T-helper 1 cell (primary cell): Measurements from ENCODE around the gene ID1.
"Not testable (repeated sequence)": the region's sequence is repeated elsewhere in the genome, so short reads cannot be mapped to it uniquely, and the experiment has no call there.

Experiments
- DNase-seq, 5 donors: peaks; one replicate each; pipeline ENCODE4 v3.0.0-alpha.2; 2012 to 2020

The ID1 gene

DNA sequence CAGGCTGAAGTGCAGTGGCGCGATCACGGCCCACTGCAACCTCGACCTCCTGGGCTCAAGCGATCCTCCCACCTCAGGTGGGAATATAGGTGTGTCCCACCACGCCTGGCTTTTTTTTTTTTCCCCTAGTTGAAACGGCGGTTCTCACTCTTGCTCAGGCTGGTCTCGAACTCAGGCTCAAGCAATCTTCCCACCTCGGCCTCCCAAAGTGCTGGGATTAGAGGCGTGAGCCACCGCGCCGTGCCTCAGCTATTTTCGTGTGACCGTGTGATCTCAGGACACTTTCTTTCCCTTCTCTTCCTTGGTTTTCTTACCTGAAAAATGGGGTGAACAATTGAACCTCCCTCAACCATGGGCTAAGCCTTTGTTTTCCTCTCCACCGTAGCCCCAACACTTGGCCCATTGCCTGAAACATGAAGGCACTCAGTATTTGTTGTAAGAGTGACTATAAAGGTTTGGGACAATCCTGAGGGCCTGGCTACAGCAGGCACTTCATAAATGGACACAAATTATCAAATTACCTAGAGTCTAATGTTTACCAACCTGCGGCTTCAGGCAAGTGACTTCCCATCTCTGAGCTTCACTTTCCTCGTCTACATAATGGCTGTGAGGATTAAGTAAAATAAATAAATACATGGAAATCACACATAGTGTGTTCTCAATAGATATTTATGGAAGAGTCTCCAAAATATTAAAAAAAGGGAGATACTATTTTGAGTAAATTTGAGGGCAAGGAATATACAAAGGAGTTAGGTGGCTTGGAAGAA is 31.4 kb upstream of the ID1 start:
- DNase-seq = no peak

DNA sequence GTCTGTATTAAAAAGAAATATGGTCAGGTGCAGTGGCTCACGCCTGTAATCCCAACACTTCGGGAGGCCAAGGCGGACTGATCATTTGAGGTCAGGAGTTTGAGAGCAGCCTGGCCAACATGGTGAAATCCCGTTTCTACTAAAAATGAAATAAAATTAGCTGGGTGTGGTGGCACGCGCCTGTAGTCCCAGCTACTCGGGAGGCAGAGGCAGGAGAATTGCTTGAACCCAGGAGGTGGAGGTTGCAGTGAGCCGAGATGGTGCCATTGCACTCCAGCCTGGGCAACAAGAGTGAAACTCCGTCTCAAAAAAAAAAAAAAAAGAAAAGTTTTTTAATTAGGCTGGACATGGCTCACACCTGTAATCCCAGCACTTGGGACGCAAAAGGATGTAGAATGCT is 30.1 kb upstream of the ID1 start:
- not testable (repeated sequence) for DNase-seq

DNA sequence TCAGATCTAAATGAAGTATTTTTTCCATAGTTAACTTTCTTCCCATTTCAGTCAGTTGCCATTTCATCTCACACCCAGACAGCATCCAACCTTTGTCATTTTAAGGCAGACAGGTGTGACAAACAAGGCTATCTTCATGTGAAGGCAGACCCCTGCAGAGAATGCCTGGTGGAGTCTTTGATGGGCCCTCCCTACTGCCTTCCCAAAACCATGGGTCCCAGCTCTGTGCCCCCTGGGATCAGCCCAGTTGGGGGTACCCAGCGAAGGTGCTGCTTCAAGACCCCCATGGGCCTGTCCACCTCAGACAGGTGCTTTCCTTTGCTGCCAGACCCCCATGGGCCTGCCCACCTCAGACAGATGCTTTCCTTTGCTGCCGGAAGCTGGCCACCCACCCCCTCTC is 28.3 kb upstream of the ID1 start:
- no peak for DNase-seq

DNA sequence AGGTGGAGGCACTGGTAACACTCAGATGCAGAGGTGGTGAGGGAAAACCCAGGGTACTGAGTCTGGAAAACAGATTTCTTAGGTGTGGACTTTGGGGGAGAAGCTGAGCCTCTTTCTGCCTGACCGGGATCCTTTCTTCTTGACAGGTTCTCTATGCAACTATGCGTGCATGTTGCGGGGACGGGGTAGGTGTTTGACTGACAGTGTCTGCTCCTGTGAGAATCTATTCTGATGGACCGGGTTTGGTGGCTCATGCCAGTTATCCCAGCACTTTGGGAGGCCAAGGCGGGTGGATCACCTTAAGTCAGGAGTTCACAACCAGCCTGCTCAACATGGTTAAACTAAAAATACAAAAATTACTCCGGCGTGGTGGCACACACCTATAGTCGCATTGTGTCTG is 27.9 kb upstream of the ID1 start:
- no peak for DNase-seq

DNA sequence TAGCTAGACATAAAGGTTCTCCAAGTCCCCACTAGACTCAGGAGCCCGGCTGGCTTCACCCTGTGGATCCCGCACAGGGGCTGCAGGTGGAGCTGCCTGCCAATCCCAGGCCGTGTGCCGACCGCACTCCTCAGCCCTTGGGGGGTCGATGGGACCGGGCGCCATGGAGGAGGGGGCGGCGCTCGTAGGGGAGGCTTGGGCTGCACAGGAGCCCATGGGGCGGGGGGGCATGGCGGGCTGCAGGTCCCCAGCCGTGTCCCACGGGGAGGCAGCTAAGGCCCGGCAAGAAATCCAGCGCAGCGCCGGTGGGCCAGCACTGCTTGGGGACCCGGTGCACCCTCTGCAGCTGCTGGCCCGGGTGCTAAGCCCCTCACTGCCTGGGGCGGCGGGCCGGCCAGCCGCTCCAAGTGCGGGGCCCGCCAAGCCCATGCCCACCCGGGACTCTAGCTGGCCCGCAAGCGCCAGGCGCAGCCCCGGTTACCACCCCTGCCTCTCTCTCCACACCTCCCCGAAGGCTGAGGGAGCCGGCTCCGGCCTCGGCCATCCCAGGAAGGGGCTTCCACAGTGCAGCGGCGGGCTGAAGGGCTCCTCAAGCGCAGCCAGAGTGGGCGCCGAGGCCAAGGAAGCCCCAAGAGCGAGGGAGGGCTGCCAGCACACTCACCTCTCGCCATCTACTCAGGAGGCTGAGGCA is 26.5 kb upstream of the ID1 start:
- no peak for DNase-seq

DNA sequence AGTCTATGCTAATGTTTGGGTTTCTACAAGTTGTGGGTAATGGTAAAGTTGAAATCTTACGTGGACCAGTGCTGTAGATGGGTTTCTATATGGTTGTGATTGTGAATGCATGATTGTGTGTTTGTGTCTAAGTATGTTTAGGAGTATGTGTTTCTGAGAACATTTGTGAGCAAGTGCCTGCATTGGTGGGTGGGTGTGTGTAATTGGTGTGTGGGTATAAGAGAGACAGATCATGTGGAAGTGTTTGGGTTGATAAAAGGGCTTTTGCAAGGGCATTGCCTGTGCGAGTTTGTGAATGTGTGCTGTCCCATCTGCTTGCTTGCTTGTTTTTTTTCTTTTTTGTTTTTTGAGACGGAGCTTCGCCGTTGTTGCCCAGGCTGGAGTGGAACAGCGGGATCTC is 25.8 kb upstream of the ID1 start:
- DNase-seq = no peak

DNA sequence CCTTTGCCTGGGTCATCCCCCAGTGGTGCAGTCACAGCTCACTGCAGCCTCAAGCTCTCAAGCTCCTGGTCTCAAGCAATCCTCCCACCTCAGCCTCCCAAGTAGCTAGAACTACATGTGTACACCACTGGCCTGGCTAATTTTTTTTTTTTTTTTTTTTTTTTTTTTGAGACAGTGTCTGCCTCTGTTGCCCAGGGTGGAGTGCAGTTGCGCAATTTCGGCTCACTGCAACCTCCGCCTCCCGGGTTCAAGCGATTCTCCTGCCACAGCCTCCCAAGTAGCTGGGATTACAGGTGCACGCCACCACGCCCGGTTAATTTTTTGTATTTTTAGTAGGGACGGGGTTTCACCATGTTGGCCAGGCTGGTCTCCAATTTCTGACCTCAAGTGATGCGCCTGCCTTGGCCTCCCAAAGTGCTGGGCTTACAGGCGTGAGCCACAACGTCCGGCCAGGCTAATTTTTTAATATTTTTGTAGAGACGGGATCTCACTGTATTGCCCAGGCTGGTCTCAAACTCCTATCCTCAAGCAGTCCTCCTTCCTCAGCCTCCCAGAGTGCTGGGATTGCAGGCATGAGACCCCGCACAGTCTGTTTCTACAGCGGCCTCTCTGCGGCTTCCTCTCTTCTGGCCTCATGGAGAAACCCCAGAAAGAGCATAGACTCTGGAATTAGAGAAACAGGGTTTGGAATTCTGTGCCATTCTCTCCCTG is 25.0 kb upstream of the ID1 start:
- not testable (repeated sequence) for DNase-seq

DNA sequence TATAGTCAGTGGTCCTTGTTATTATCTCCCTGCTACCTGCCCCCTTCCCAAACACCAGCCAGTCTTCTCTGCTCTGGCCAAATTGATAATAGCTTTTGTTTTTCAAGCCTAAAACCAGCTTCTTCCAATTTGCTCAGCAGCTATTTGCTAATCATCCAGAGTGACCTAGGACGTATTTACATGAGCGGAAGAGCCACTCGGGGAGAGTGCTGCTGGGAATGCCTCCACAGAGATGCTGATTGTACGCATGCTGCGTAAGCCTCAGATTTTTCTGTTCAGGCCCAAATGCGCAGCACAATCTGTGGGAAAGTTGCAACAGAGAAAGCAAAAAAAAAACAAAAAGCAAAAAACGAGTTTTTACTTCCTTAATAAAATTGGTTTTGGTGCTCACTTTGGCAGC is 24.4 kb upstream of the ID1 start:
- DNase-seq = no peak

DNA sequence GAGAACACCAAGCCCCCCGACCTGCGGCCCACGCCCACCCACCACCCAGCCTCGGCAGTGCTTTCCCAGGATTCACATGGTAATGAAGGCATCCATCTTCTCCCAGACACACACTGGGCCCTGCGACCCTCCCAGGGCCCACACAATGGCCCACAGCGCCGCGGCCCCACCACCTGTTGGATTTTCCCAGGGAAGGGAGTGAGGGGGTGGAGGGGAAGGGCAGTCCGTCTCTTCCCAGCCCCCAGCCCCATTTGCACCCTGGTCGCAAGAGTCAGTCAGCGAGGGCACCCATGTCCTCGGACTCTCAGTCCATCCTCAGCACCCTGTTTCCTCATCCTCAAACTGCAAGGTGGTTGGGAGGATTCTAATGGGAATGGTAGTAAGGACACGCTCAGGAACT is 23.7 kb upstream of the ID1 start:
- no peak for DNase-seq

DNA sequence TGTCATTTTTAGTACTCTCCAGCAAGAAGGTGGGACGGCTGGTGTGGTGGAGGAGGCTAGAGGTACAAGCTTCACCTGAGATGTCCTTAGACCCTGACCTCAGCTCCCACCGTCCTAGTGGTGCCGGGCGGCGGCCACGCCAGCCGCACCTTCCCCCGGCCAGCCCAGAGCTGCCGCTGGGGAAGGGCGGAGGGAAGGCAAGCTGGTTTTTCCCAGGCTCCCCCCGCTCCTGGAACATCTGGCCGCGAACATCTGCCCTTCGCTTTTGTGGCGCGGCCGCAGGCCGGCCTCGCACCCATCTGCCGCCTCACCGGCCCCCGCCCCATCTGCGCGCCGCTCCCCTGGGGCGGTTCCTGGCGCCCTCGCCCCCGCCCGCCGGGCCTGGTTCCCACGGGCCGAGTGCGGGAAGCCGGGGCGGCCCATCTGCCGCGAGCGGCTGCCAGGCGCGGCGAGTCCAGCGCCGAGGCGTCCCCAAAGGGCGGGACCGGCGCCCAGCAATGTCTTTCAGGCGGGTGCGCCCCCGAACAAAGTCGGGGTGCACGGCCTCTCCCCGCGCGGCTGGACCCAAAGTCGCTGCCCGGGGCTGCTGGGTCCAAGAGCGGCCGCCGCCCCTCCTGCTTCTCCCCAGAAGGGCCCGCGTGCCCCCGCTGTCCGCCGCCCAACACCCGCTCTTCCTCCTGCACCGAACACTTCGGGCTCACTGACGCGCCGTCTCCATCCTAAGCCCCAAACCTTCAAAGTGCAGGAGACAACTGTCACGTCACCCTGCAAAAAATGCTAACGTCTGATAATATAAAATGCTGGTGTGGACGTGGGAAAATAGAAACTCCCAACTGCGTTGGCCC is 17.3 kb upstream of the ID1 start:
- no peak for DNase-seq

DNA sequence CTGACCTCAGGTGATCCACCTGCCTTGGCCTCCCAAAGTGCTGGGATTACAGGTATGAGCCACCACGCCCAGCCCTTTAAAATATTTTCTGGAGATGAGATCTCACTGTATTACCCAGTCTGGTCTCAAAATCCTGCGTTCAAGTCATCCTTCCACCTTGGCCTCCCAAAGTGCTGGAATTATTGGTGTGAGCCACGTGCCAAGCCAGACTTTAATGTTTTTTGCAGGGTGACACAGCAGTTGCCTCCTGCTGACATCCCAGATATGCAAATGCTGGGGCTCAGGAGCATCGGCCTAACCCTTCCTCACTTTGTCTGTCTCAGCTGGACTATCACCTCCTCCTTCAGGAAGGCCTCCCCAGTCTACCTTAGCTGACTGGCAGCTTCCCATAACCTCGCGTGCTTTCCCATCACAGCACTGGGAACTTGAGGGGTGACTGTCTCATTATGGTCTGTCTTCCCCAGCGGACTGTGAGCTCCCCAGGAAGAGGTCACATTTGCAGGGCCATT is 14.3 kb upstream of the ID1 start:
- DNase-seq = no peak

DNA sequence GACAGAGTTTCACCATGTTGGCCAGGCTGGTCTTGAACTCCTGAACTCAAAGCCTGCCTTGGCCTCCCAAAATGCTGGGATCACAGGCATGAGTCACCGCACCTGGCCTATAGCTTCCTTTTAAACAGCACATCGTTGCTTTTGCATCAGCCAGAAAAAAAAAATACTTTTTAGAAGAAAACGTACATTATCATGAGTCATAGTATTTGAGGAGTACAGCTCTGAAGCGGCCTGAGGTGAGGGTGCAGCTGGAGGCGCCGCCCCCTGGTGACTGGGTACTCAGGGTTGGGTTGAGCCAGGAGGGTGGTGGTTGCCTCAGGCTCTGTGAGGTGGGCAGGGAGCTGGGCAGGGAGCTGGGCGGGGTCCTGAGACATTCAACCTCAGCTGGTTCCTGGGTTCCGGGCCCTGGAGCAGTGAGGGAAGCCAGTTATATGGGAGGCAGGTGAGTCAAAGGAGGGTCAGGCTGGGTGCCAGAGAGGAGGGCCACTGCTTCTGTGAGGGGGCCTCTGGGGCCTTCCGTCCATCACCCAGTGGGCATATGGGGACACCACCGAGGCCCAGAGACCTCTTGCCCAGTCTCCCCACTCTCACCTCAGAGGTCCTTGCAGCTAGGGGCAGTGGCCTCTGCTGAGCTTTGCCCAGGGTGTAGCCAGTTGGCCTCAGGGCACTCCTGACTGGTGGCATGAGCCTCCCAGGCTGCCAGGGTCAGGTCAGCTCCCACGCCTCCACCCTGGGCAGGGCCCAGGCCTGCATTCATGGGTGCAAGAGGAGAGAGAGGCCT is 11.7 kb upstream of the ID1 start:
- peak in 1 of 5 donors; percentile 27 for DNase-seq

DNA sequence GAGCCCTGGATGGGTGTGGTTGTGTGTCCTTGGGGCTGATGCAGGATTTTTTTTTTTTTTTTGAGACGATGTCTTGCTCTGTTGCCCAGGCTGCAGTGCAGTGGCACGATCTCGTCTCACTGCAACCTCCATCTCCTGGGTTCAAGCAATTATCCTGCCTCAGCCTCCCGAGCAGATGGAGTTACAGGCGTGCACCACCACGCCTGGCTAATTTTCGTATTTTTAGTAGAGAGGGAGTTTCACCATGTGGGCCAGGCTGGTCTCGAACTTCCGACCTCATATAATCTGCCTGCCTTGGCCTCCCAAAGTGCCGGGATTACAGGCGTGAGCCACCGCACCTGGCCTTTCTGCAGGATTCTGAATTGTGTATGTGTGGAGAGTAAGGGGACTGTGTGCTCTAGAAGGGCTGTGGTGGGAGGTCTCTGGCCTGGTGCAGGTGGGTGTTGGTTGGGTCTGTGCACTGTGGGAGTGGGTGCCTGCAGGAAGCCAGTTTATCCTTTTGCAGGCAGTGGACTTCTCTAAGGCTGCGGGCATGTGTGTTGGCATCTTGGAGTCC is 11.0 kb upstream of the ID1 start:
- DNase-seq = no peak

DNA sequence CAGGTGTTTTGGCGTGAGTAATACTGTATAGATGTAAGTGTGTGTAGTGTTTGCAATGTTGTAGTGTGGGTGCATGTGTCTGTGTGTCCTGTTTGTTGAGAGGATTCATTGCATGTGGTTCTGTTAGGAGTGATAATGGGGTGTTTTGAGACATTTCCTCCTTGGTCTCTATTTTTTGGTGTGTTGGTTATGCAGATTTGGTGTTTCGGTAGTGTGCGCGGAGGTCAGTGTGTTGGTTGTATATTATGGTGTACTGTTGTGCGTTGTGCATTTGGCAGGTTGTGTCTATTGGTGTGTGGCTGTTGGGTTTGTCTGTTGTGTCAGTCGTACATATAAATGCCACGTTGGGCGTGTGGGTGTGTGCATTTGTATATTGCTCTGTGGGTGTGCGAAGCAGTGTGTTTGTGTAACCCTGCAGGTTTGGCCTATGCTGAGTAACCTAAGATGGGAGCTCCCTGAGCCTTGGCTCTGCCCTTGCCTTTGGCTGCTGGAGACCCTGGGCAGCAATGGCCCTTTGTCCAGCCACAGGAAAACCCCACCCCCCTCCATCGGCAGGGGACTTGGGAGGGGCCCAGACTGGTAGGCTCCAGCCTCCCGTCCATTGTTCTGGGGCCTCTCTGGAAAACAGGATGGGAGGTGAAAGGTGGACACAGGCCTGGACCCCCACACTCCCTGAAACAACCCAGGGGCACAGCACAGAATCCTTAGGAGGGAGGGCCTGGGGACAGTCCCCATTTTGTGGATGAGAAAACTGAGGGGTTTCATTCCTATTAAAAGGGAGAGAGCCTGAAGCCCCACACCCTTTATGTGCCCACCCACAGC is 10.3 kb upstream of the ID1 start:
- no peak for DNase-seq

DNA sequence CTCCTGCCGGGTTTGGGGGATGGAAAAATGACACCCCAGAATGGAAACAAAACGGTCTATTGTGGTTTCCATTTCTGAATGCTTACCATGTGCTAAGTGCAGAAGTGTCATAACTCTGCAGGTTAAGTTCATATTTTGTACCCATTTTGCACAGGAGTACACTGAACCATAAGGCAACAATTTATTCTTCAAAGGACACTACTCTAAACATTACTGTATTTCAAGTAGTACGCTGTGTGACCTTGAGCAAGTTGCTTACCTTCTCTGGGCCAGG is 9.8 kb upstream of the ID1 start:
- no peak for DNase-seq

DNA sequence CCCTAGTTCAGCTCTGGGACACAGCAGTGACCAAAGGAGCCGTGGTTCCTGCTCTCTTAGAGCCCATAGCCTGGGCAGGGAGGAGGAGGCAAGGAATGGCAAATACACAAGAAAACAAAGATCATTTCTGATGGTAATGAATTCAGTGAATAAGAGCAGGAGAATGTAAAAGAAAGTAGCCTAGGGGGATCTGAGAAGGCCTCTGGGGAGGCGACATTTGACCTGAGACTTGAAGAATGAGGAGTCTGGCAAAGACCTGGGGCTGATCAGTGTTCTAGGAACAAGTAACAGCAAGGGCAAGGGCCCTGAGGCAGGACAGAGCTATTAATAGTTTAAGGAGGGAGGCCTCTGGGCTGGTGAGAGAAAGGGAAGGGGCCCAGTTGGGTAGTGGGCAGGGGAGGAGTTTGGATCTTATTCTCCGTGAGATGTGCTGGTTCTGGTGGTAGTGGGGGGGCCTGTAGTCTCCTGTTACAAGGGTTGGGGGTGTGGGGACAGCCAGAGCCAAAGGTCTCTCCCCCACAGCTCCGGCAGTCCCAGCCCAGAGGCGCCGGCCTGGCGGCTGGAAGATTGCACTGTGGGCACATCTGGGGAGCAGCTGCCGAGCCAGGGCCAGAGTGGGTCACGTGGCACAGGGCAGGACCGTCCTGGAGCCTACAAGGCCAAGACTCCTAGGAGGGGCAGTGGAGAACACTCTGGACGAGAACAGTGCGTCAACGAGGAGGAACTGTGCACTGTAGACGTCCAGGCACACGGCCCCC is 9.3 kb upstream of the ID1 start:
- no peak for DNase-seq

DNA sequence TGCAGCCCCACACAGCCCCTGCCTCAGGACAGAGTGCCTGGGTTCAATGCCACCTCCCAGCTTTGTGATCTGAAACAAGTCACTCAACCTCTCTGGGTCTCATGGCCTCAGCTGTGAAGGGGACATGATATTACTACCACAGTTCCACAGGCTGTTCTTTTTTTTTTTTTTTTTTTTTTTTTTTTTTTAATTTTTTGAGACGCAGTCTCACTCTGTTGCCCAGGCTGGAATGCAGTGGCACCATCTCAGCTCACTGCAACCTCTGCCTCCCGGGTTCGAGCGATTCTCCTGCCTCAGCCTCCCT is 8.7 kb upstream of the ID1 start:
- DNase-seq = not testable (repeated sequence)

DNA sequence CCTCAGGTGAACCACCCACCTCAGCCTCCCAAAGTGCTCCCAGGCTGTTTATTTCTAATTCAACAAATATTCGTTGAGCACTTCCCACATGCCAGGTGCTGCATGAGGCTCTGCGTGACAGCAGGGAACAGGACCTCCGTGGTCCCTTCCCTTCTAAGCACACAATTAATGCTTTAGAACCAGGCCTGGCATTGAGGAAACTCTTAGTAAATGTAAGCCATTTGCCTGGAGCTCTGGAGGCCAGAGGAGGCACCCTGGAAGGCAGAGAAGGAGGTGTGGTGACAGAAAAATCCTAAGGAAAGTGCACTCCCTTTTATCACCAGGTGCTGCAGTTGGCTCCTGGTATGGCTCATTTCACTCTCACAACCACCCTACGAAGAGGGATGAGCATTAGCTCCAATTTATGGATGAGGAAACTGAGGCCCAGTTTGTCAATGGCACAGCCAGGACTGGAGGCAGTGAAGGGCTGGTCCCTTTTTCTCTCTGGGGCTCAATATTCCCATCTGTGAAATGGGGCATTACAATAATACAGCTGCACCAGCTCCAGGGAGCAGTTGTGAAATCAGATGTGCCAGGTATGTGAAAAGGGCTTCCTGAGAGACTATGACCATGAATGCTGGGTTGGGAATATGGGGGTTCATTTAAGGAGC is 8.1 kb upstream of the ID1 start:
- no peak for DNase-seq

DNA sequence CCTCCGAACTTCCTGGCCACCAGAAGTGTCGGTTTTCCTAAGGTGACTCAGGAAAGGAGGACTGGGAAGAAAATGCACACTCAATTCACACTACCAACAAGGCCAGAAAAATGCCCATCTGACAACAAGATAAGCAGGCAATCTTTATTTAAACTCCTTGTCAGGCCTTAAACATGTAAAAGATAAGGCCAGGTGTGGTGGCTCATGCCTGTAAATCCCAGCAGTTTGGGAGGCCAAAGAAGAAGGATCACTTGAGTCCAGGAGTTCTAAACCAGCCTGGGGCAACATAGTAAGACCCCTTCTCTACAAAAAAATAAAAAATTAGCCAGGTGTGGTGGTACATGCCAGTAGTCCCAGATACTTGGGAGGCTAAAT is 7.6 kb upstream of the ID1 start:
- DNase-seq = no peak

DNA sequence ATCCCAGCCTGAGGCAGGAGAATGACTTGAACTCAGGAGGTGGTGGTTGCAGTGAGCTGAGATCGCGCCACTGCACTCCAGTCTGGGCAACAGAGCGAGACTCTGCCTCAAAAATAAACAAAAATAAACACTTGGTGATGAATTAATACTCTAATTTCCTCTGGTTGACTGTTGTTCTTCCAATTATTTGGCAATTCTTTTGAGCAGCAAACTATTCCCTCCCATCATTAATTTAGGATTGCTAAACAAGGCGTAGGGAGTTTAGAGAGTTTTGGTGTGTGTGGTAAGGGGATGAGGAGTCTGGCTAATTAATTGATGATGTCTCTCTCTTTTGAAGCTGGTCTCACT is 2.7 kb upstream of the ID1 start:
- DNase-seq = no peak
